ENCODE results near the gene CPLX3.

GRCh38 chr15:74781431-74782258, 44.8 kb upstream of the CPLX3 start, which contains the start of gene CSK:
- TF ChIP-seq POLR2A (IDR thresholded peaks at IDR 0.05; ENCODE audit: low read depth, low read length): peak; percentile 55; the same call in 1 of the 2 replicates
- 0 out of 2 replicates have a peak, but pooled peaks have one; percentile 6 for TF ChIP-seq TAF1 (IDR thresholded peaks at IDR 0.05; ENCODE audit: borderline replicate concordance, low read depth, low read length)
- no peak for TF ChIP-seq POLR2AphosphoS5 (IDR thresholded peaks at IDR 0.05; ENCODE audit: low read depth, low read length)

All from GM12892 (cell line).